ENCODE results near the gene PSMB7.

Gene PSMB7

DNA sequence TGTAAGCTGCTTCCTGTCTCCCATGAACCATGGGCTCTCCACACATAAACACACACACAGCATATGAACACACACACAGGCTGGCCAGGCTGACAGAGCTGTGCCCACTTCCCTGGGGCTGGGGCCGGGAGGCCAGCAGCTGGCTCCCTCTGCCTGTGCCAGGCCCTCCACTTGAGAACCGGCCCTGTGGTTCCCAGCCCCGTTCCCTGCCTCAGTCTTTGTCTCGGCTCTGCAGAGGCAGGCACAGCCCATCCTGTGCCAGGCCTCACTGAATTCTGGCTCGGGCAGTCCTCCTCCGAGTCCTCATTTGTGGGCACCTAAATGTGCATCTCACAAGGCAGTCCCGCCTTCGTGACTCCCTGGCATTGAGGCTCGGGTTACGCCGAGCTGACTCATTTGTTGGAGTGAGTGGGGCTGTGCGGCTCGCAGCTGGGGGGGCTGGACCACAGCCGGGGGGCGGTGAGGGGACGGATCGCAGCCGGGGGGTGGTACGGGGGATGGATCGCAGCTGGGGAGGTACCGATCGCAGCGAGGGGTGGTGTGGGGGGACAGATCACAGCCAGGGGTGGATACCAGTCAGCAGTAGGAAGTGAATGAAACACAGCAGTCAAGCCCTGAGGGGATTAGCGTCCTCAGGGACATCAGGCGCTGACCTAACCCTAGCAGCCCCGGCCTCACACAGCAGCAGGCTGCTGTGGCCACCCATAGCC lies 72.3 kb downstream of the PSMB7 start:
- TF ChIP-seq, protein P1, sequence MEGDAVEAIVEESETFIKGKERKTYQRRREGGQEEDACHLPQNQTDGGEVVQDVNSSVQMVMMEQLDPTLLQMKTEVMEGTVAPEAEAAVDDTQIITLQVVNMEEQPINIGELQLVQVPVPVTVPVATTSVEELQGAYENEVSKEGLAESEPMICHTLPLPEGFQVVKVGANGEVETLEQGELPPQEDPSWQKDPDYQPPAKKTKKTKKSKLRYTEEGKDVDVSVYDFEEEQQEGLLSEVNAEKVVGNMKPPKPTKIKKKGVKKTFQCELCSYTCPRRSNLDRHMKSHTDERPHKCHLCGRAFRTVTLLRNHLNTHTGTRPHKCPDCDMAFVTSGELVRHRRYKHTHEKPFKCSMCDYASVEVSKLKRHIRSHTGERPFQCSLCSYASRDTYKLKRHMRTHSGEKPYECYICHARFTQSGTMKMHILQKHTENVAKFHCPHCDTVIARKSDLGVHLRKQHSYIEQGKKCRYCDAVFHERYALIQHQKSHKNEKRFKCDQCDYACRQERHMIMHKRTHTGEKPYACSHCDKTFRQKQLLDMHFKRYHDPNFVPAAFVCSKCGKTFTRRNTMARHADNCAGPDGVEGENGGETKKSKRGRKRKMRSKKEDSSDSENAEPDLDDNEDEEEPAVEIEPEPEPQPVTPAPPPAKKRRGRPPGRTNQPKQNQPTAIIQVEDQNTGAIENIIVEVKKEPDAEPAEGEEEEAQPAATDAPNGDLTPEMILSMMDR (IDR thresholded peaks at IDR 0.05), result no peak
- H3K27me3 ChIP-seq, result no peaks in the 10 kb centered on the region
- peaks cover 5 to 18% (median 16%) of the 10 kb centered on the region in 4 donors for H3K4me1 ChIP-seq
- intact Hi-C loops (cut with DNase I; ENCODE audit: low total_unique reads), result no loop called here
- peak; percentile 74 to 93 for DNase-seq
- no peaks in the 10 kb centered on the region for H3K9me3 ChIP-seq
- H3K36me3 ChIP-seq, result peaks cover 7 to 78% (median 59%) of the 10 kb centered on the region in 3 donors
- H3K4me3 ChIP-seq, result peak overlapping the region; percentile 32 to 44
- peak overlapping the region; percentile 76 to 78 for H3K27ac ChIP-seq

DNA sequence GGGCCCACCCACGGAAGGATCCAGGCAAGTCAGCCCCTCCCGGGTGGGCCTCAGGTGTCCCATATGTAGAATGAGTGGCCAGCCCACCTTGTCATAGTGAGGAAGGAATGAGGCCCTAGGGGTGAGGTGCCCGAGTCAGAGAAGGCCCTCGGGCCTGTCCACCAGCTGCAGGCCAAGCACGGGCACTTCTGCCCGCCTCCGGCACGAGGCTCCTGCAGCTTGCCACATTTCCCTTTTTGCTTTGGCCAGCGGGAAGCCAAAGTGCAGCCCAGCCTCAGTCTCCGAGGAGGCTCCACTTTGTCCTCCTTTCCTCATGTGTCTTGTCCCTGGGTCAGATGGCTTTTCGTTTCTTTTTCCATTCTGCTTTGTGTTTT lies 72.9 kb downstream of the PSMB7 start:
- peak overlapping the region; percentile 76 to 78 for H3K27ac ChIP-seq
- peaks cover 12 to 78% (median 59%) of the 10 kb centered on the region in 3 donors for H3K36me3 ChIP-seq
- intact Hi-C loops (cut with DNase I; ENCODE audit: low total_unique reads), result no loop called here
- TF ChIP-seq, protein P1 (IDR thresholded peaks at IDR 0.05), result no peak
- H3K27me3 ChIP-seq, result no peaks in the 10 kb centered on the region
- no peak for DNase-seq
- H3K4me1 ChIP-seq, result peaks cover 5 to 18% (median 16%) of the 10 kb centered on the region in 4 donors
- no peak overlapping the region for H3K4me3 ChIP-seq
- no peaks in the 10 kb centered on the region for H3K9me3 ChIP-seq

DNA sequence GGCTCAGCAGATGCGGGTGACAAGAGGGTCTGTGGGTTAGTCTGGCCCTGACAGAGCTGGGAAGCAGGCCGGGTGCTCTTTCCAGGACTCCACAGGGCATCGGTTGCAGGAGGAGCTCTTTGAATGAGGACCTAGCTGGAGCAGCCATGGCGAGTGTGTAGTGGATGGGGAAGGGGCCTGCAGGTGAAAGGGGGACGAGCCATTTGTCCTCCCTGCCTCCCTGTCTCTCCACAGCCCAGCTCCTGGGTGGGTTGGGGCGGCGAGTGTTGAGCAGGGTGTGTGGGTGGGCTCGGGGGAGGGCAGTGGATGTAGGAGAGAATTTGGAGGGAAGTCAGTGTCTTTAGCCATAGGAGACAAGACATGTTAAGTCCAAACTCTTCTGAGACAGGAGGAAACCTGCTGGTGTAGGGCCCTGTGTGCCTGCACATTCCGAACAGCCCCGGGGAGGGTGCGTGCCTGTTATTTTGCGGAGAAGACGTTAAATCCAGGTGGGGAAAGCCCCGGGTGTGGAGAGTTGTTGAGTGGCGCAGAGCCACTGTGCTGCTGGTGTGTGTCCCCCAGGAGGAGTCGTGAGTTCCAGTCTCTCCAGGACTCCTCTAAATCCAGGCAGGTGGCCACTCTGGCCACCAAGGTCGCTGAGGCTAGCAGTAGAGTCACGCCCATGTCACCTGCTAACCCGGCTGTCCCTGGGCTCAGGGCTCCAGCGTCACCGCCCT lies 73.6 kb downstream of the PSMB7 start:
- peaks cover 5 to 18% (median 16%) of the 10 kb centered on the region in 4 donors for H3K4me1 ChIP-seq
- peaks cover 19 to 78% (median 60%) of the 10 kb centered on the region in 3 donors for H3K36me3 ChIP-seq
- no peak for DNase-seq
- TF ChIP-seq, protein P1 (IDR thresholded peaks at IDR 0.05), result no peak
- no peaks in the 10 kb centered on the region for H3K27me3 ChIP-seq
- no peak overlapping the region for H3K4me3 ChIP-seq
- H3K9me3 ChIP-seq, result no peaks in the 10 kb centered on the region
- intact Hi-C loops (cut with DNase I; ENCODE audit: low total_unique reads), result no loop called here
- H3K27ac ChIP-seq, result peak overlapping the region; percentile 76 to 78

DNA sequence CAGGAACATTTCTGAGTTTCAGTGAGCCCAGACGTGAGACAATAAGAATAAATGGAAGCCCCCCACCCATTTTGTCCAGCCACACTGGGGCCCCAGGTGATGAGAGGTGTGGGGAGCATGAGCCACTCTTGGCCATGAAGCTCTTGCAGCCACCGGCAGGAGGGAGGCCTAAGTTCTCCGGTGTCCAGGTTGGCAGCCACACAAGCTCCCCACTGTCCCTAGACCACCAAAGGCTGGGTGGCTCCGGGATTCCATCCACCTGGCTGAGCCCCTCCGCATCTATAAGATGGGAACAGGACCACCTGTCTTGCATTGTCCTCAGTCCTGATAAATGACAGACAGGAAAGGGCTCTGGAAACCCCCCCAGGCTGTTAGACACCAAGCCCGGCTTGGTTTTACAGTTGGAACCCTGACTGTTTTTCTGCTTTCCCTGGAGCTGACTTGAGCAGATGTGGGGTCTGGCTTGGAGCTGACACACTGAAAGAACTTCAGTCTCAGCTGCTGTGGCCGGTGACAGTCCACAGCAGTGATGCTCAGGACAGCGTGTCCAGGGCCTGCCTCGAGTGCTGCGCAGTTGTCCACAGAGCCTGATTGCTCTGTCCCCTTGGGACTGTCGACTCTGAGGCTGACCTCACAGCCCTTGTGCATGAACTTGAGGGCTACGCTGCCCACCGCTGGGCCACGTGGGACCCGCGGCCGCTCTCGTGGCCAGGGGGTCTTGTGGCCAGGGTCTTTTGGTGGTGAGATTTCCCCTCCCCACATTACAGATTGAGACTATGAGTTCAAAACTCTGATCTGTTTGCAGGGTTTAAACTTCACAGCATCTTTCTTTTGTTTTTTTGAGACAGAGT lies 74.8 kb downstream of the PSMB7 start:
- TF ChIP-seq, protein P1 (IDR thresholded peaks at IDR 0.05), result no peak
- DNase-seq, result no peak
- intact Hi-C loops (cut with DNase I; ENCODE audit: low total_unique reads), result no loop called here
- peaks cover 19 to 78% (median 55%) of the 10 kb centered on the region in 3 donors for H3K36me3 ChIP-seq
- H3K27ac ChIP-seq, result no peak overlapping the region
- H3K4me3 ChIP-seq, result no peak overlapping the region
- H3K9me3 ChIP-seq, result no peaks in the 10 kb centered on the region
- H3K27me3 ChIP-seq, result no peaks in the 10 kb centered on the region
- H3K4me1 ChIP-seq, result peaks cover 5 to 18% (median 16%) of the 10 kb centered on the region in 4 donors

DNA sequence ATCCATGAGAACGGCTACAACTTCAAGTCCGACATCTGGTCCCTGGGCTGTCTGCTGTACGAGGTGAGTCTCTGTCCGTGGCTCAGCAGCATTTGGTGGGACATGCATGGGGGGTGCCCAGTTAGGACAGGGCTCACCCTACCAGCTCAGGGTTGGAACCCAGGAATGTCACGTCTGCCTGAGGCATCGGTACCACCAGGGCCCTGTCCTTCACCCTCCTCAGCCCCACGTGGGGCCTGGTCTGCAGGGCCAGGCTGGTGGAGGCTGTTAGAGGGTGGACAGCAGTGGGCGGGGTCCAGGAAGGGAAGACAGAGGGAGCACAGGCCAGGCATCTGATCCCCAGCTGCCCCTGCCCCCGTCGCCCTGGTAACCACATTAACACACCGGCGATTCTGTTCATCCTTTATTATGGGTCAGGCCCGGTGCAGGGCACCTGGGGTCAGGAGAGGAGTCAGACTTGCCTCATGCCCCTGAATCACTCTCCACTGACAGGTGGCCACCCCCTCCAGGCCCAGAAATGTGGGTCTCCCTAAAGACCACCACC lies 75.6 kb downstream of the PSMB7 start:
- Histone ChIP-seq H3K36me3 (peaks cover 19 to 78% (median 58%) of the 10 kb centered on the region in 3 donors), H3K4me3 (no peak overlapping the region), H3K27me3 (no peaks in the 10 kb centered on the region), H3K4me1 (peaks cover 5 to 18% (median 16%) of the 10 kb centered on the region in 4 donors), H3K9me3 (no peaks in the 10 kb centered on the region), H3K27ac (no peak overlapping the region)
- intact Hi-C loops (cut with DNase I; ENCODE audit: low total_unique reads), result no loop called here
- no peak for DNase-seq
- TF ChIP-seq, protein P1 (IDR thresholded peaks at IDR 0.05), result no peak
